CD4-positive, alpha-beta T cell treated with Interleukin-17A for 4 hours (primary cell): ENCODE data around the gene NKPD1.
"Not testable (repeated sequence)": the region's sequence is repeated elsewhere in the genome, so short reads cannot be mapped to it uniquely, and the experiment has no call there.

Source experiments
- DNase-seq: peaks from one replicate; pipeline ENCODE4 v3.0.0-alpha.2; 2020; ENCODE audit warnings: mixed read lengths

NKPD1 gene

DNA sequence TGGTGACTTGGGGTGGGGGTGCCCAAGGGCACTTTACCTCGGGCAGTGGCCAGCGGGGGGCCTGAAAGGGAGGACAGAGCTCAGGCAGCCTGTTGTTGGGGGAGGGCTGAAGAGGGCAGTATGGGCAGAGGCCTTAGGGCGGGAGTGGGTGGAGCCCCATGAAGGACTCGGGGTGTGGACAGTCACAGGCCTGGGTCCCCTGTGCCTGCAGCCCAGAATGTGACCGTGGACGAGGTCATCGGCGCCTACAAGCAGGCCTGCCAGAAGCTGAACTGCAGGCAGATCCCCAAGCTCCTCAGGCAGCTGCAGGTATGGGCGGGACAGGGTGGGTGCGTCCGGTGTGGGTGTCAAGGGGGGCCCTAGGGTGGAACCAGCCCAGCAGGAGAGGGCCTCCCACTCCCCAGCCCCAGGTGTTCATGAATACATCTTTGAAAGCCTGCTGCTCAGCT is 22.5 kb downstream of the NKPD1 start:
- no peak for DNase-seq

DNA sequence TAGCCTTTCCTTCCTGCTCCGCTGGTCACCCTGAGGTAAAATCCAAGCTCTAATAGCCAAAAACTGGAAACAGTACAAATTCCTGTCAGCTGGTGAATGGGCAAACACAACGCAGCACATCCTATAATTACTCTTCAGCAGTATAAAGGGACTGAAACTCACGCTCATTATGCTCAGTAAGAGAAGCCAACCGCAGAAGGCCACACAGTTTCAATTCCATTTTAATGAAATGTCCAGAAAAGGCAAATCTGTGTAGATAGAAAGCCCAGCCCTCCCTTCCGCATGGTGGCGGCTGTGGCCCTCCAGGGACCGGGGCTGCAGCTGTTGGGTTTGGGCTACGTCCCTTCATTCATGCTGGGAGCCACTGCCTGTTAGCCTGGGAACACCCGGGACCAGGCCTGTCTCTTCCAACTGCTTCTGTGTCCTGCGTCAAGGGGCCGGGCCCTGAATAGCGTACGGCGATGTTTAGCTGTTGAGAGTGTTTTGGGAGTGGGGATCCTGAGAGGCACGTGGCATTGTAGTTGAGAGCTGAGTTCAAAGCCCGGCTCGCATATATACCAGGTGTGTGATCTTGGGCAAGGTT is 23.5 kb downstream of the NKPD1 start:
- DNase-seq = no peak

DNA sequence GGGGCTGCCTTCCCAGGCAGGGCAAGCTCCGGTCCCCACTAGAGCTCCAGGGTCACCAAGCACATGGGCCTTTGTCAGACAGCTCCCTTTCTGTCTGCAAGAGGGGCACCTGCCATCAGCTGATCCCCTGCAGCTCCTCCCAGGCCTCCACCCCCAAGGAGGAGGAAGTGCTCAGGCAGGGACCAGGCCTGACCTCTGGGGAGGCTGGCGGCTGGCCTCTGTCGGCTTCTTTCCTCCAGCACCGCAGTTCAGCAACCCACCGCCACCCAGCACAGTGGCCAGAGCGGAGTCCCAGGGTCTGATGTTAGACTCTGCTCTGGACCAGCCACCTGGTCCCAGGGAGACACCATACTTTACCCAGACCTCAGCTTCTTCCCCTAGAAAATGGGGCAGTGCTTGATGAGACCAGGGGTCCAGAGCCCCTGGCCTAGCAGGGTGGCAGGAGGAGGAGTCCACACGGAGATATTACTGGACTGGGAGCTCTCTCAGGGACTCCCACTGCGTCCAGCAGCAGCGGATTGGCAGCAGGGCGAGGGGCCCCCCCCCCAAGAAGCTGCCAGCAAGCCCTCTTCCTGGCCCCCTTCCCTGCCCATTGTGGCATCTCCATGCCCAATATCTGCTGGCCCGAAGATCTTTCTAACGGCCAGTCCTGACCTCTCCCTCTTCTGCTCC is 24.1 kb downstream of the NKPD1 start:
- no peak for DNase-seq

DNA sequence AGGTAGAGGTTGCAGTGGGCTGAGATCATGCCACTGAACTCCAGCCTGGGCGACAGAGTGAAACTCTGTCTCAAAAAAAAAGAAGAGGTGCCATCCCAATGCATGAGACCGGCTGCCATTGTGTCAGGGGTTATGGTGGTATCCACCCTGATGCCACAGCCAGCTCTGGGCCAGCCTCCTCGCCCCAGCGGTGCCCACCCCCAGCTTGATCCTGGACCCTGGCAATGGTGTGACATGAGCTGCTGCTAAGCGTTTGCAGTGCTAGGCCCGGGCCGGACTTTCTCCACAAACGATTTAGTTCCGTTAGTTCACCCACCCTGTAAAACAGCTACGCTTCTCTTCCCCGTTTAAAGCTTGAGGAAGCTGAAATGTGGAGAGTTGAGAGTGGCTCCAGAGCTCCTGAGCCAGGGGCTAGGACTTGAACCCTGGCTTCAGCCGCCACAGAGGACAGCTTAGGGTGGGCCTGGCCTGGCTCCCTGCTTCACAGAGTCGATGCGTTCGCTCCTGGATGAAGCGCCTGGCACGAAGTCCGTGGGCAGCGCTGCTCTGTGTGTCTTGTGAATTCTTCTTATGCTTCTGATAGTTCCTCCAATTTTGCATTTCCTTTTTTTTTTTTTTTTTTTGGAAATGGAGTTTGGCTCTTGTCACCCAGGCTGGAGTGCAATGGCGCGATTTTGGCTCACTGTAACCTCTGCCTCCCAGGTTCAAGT is 25.5 kb downstream of the NKPD1 start:
- DNase-seq = no peak

DNA sequence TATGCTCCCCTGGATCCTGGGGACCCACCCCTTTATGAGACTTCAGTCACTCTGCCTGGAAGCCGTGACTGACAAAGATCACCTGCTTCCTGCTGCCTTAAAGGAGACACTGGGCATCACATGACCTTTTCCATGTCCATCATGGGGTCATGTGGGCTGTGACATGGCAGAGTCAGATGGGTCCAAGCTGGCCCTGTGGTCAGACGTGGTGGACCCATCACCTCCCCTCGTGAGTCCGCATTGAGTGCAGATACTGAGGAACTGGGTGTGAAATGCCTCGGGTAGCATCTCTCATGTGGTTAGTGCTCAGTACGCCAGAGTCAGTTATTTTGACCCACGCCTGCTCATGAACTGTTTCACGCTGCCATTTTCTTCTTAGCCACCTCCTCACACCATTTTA is 27.1 kb downstream of the NKPD1 start:
- DNase-seq = no peak

DNA sequence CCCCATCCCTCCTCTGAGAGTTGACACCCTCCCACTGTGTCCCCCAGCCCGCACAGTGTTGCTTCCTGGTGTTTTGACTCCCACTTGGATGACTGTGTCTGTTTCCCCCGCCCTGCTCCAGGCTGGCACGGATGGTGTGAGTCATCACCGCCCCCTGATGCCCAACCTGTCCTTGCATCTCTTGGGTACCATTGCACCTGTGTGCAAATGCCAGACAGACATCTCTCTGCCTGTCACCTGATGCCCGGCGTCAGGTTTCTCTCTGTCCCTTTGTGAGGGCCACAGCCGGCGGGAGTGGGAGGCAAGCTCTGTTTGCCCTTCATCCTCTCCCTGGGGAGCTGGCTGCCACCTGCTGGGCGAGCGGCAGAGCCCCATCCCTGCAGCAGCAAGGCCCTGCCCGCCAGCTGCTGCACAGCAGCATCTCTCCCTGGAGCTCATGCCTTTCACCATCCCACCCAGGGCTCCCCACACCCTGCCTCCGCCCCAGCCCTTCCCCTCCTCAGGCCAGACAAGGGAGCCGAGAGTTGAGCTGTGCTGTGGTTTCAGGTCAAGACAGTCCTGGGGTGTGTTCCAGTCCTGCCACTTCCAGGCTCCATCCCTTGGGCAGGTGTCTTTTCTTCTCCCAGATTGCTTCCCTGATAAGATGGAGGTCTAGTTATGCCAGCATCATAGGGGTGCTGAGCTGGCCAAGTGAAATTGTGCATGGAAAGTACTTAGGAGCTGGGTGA is 29.7 kb downstream of the NKPD1 start:
- no peak for DNase-seq

DNA sequence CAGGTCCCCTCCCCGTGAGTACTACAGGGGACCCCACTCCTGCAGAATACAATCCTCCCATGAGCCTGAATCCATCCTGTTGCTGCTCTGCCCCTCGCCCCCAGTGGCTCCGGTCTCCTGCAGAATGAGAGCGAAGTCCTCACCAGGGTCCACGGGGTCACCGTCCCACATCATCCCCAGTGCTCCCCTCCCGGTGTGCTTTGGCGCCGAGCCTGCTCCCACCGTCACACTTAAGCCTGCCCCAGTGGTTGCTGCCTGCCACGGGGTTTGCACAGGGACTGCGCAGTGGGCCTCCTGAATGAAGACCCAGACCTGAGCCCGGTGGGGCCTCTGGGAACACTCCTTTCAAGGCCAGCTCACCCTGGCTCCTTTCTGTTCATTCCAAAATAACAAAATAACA is 30.5 kb downstream of the NKPD1 start:
- DNase-seq = no peak

DNA sequence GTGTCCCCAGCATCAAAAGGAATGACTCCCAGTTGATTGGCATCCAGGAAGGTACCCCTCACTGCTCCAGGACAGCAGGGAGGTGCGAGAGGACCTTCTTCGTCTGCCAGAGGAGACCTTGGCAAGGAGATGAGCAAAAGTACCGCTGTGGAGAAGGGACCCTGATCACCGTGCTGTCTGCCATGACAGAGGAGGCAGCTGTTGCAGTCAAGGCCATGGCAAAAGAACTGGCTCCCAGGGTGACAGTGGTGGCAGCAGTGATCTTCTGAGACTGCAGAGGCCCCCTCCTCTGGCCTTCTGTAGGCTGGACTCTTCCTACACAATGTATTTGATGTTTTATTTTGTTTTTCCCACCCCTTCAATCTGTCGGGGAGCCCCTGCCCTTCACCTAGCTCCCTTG is 32.0 kb downstream of the NKPD1 start:
- DNase-seq = no peak

DNA sequence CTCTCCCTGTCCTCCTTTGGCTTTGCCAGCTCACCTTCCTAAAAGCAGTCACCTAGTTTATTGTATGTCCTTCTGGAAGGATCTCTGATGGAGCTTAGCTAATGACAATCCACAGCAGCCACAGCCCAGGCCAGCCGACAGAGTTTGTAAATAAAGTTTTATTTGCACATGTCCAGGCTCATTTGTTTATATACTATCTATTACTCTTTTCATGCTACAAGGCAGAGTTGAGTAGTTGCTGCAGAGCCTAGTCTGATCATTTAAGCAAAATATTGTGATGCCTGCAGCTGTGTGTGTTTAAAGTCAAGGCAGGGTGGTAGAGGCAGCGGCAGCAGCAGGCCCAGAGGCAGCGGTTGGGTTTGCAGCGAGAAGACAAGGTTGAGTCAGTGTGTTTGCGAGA is 32.6 kb downstream of the NKPD1 start:
- no peak for DNase-seq

DNA sequence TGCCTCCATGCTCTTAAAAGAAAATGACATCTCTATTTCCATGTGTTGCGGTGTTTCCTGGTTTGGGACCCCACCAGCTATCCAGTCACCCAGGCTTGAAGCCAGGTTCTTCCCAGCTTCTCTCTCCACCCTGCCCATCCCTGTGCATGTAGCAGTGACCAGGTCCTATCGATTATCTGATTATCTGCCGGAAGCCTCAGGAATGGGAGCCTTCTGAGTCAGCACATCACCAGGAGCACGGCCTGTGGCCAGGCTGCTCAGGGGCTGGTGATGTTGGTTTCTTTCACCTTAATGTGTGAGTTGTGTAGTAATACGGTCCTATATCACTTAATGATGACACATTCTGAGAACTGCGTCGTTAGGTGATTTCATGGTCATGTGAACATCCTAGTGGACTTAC is 34.1 kb downstream of the NKPD1 start:
- no peak for DNase-seq

DNA sequence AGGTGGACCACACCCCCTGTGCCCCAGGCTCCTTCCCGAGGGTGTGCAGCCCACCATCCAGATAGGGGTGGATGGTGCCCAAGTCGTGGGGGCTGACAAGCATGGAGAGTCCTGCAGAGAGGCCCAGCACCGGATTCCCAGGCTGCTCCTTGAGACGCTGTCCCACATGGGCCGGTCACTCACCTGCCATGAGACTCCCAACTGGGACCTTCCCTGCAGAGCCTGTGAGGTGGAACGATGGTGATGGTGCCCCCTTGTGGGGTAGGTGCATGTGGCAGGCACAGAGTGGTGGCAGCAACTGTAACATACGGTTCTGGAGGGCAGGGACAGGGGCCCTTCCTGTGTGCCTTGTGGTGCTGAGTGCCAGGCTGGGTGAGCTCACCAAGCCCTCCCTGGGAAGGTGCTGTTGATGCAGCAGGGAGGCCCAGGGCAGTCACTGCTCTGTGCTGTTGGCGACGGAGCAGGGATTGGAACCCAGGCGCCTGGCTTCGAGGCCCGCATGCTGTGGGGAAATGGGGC is 34.7 kb downstream of the NKPD1 start:
- peak; percentile 78 for DNase-seq

DNA sequence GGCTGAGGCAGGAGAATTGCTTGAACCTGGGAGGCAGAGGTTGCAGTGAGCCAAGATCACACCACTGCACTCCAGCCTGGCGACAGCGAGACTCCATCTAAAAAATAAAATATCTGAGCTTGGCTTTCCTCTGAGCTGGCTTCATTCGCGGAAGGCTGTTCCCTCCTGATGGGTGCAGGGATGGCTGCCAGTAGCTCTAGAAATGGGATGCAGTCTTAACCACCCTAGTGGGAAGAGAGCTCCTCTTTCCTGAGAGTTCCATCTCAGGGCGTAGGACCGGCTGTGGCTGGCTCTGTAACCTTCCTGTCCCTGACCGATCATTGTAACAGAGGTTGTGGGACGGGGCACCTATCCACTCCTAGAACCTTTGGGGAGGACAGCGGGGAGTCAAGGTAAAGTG is 35.4 kb downstream of the NKPD1 start:
- no peak for DNase-seq

DNA sequence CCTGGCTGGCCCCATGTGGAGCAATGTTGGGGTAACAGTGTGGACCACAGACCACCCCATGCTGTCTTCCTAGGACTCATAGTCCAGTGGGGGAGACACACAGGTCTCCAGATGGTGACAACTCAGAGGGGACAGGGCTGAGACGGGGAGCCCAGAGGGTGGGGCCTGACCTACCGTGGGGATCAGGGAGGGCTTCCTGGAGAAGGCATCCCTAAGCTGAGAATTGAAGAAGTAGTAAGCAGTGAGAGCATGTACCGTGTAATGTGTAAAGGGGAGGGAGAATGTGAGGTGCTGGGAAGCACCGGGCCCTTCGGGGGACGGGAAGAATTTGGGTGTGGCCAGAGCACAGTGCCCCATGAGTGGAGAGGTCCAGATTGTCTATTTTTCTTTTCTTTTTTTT is 36.8 kb downstream of the NKPD1 start:
- DNase-seq = no peak

DNA sequence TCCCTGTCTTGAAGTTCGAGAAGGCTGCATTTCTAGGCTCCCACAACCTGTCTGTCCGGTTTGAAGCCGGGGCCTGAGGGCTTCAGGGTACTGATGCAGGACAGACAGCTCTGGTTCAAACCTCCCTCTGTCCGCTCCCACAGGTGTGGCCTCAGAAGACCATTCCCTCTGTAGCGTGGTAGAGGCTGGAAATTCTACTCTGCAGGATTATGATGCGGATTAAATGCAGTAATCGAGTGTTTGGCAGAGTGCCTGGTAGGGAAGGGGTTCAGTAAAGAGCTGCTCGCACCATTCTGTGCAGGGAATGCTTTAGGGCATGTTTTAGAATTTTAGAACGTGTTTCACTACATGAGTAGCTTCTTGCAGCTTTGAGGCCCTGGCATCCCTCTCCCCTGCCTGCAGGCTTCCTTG is 37.3 kb downstream of the NKPD1 start:
- DNase-seq = no peak

DNA sequence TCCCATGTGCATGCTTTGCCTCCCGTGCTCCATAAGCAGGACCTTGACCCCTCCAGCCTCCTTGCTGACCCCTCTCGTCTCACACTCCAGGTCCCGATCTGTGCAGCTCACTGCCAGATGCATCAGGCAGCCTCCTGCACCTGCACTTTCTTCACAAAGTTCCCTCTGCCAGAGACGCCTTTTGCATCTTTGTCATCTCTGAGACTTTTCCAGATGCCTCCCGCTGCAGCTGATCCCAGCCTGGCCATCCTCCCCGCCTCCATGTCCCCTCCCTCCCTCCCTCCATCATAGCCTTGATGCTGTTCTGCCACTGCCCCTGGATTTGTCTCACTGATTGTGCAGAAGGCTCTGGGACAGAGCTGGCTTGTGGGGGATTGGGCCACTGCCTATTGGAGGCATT is 38.0 kb downstream of the NKPD1 start:
- no peak for DNase-seq

DNA sequence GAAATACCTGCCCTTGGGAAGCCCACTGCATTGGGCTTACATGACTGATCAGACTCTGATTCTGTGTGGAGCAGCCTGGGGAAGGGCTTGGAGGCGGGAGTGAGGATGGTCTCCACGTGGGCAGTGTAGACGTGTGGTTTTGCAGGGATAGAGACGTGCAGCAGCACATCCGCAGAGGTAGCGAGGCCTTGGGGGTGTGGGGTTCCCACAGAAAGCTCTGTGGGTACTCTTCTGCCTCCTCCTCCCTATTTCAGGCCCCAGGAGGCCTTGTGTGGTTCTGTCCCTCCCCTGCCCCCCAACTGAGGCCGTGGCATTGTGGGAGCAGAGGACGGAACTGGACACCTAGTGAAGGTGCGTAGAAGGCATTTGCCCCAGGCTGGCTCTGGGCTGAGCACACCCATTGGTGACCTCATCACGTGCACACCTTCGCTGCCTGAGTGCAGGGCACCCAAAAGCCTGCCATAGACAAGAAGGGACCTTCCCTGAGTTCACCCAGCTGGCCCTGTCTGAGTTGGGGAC is 38.9 kb downstream of the NKPD1 start:
- DNase-seq = no peak

DNA sequence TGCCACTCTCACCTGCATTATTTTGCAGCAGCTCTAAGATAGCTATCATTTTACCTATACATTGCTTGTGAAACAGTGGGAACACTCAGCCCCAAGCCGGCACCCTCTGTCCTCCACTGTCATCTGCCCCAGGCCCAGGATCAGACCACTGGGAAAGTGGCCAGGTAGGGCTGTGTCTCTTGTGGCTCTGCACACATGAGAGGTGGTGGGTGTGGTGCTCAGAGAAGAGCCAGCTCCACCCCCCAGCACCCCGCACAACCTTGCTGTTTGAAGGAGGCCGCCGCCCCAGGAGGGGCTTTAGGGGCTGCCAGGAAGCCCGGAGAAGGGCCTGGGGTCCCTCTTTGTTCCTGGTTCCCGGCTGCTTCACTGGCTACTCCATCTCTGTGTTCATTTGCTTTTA is 41.2 kb downstream of the NKPD1 start:
- no peak for DNase-seq

DNA sequence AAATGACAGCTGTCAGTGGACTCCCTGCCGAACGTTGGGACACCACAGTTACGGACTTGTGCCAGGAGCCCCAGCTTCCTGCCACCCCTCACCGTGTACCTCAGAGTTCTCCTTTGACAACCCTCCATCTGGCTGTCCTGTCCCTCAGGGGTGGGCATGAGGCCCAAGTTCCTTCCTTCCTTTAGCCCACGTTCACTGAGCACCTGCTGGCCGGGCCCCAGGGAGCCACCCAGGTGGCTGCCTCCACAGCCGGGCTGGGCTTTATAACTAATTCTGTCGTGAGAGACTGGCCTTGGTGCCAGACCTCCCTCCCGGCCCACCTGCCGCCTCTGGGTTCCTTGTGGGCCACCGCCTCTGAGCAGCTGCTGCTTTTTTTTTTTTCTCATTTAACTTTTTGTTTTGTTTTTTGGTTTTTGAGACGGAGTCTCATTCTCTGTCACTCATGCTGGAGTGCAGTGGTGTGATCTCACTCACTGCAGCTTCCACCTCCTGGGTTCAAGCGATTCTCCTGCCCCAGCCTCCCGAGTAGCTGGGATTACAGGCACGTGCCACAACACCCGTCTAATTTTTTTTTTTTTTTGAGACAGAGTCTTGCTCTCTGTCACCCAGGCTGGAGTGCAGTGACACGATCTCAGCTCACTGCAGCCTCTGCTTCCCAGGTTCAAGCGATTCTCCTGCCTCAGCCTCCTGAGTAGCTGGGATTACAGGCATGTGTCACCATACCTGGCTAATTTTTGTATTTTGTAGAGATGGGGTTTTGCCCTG is 42.0 kb downstream of the NKPD1 start:
- not testable (repeated sequence) for DNase-seq

DNA sequence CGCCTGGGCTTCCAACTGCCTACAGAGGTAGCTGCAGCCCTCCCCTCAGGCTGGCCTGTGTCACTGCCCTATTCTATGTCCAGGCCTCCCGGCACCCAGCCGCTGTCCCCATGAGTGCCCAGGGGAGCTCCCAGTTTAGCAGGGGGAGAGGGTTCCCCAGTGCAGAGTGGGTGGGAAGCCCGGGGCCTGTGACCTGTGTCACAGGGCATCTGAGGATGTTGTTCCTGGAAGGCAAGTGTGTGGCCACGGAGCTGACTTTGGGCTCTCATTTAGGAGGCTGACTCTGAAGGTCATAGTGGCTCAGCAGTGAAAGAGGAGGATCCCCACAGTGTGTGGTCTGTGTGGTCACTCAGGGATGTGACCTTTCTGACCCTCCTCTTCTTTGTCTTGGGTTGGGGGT is 42.7 kb downstream of the NKPD1 start:
- DNase-seq = no peak

DNA sequence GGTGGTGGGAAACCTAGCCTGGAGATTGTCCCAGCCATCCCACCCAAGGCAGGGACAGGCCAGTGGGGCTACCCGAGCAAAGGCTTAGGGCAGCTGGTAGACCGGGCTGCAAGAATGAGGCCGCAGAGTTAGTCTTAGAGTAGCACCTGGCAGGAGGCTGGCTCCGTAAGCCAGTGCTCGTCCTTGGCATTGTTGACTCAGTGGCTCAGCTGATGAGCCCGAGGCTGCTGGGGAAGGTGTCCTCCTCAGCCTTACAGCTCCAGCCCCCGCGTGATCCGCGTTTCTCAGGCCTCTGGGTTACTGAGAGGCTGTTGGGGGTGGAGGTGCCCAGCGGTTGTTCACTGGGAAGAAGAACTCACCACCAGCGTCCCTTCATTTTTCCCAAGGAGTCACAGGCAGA is 43.1 kb downstream of the NKPD1 start:
- DNase-seq = peak; percentile 10

DNA sequence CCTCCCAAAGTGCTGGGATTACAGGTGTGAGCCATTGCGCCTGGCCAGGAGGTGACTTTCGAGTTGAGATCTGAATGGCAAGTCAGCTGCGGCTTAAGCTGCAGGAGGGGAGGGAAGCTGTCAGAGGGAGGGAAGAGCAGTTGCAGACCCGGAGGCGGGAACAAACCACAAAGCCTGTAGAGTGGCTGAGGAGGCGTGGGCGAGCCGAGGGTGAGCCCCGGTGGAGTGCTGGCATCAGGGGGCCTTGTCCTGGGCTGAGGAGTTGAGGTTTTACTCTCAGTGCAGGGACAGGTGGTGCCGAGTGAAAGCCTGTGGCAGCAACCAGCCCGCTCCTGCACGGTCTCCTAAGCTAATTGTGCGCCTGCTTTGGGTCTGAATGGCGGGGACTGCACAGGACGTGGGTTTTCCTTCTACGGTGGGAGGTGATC is 43.6 kb downstream of the NKPD1 start:
- DNase-seq = peak; percentile 58
